ENCODE results near the gene KIF1B. TPM values are rescaled to one million over a fixed set of nuclear protein-coding genes. Genes with fewer than 3 reads are reported as not detected.
A peak's percentile ranks its signal among the peaks of the same experiment; 100 is the strongest.
"Not testable (repeated sequence)": the region's sequence is repeated elsewhere in the genome, so short reads cannot be mapped to it uniquely, and the experiment has no call there.

The KIF1B gene
- total RNA-seq, 6 donors from 2014 or later = 29.4 to 67.1 (median 42.0) TPM

DNA sequence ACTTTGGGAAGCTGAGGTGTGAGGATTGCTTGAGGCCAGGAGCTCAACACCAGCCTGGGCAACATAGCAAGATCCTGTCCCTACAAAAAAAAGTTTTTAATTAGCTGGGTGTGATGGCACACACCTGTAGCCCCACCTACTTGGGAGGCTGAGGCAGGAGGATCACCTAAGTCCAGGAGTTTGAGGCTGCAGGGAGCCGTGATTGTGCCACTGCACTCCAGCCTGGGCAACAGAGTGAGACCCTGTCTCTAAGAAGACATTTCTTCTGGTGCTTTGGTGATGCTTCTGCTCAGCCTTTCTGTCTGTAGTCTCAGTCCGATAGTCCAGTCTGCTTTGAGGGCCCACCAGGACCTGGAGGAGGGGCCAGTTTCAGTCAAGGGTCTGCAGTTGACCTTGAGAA, 196.8 kb downstream of the KIF1B start:
- no peak overlapping the region for H3K4me3 ChIP-seq
- H3K36me3 ChIP-seq = peaks cover 51 to 96% (median 92%) of the 10 kb centered on the region in 4 donors
- no peak overlapping the region for H3K27ac ChIP-seq
- ATAC-seq (ENCODE audit: low FRiP score in 2 of 2) = no peak
- TF ChIP-seq, protein P1, sequence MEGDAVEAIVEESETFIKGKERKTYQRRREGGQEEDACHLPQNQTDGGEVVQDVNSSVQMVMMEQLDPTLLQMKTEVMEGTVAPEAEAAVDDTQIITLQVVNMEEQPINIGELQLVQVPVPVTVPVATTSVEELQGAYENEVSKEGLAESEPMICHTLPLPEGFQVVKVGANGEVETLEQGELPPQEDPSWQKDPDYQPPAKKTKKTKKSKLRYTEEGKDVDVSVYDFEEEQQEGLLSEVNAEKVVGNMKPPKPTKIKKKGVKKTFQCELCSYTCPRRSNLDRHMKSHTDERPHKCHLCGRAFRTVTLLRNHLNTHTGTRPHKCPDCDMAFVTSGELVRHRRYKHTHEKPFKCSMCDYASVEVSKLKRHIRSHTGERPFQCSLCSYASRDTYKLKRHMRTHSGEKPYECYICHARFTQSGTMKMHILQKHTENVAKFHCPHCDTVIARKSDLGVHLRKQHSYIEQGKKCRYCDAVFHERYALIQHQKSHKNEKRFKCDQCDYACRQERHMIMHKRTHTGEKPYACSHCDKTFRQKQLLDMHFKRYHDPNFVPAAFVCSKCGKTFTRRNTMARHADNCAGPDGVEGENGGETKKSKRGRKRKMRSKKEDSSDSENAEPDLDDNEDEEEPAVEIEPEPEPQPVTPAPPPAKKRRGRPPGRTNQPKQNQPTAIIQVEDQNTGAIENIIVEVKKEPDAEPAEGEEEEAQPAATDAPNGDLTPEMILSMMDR (IDR thresholded peaks at IDR 0.05) = no peak
- TF ChIP-seq POLR2A (IDR thresholded peaks at IDR 0.05) (no peak), EP300 (IDR thresholded peaks at IDR 0.05) (no peak), POLR2AphosphoS5 (IDR thresholded peaks at IDR 0.05) (no peak)
- no peaks in the 10 kb centered on the region for H3K4me1 ChIP-seq
- no peak for DNase-seq
- WGBS, 2 donors = 96 to 100% methylated on average over 1 to 2 of the region's 2 CpGs
- H3K27me3 ChIP-seq = no peaks in the 10 kb centered on the region
- no peaks in the 10 kb centered on the region for H3K9me3 ChIP-seq

- peak; percentile 57 to 68 for TF ChIP-seq POLR2AphosphoS5 (IDR thresholded peaks at IDR 0.05)
- TF ChIP-seq EP300 (IDR thresholded peaks at IDR 0.05) = peak in 1 of 4 donors; percentile 48
- peak in 1 of 4 donors; percentile 24 for TF ChIP-seq POLR2A (IDR thresholded peaks at IDR 0.05)
- TF ChIP-seq, protein P1 (IDR thresholded peaks at IDR 0.05) = no peak
- DNase-seq (peak in 1 of 2 donors; percentile 67), ATAC-seq (ENCODE audit: low FRiP score in 2 of 2) (peak; percentile 83 to 87)
- WGBS, 2 donors = 60 to 63% methylated on average over 6 of the region's 6 CpGs
- Histone ChIP-seq H3K4me1 (peaks cover 0 to 10% (median 0%) of the 10 kb centered on the region in 4 donors), H3K9me3 (no peaks in the 10 kb centered on the region), H3K27ac (peak overlapping the region; percentile 57 to 83 (median 72)), H3K36me3 (peaks cover 32 to 95% (median 83%) of the 10 kb centered on the region in 4 donors), H3K4me3 (no peak overlapping the region), H3K27me3 (no peaks in the 10 kb centered on the region)
These were observed 205.0 kb downstream of the KIF1B start for GRCh38 chr1:10415211-10415930.

GRCh38 chr1:10415967-10416366, 205.6 kb downstream of the KIF1B start:
- not testable (repeated sequence) for ATAC-seq (ENCODE audit: low FRiP score in 2 of 2); H3K9me3 ChIP-seq; H3K27me3 ChIP-seq; DNase-seq; H3K4me3 ChIP-seq
- 90 to 96% methylated on average over 1 of the region's 1 CpG for WGBS, 2 donors
- H3K4me1 ChIP-seq = peaks cover 0 to 10% (median 0%) of the 10 kb centered on the region in 4 donors
- peaks cover 32 to 95% (median 84%) of the 10 kb centered on the region in 4 donors for H3K36me3 ChIP-seq
- peak overlapping the region; percentile 57 to 83 (median 72) for H3K27ac ChIP-seq

GRCh38 chr1:10418741-10419140, 208.4 kb downstream of the KIF1B start:
- H3K27me3 ChIP-seq; H3K27ac ChIP-seq; H3K4me3 ChIP-seq; DNase-seq; H3K9me3 ChIP-seq; ATAC-seq (ENCODE audit: low FRiP score in 2 of 2): not testable (repeated sequence)
- Histone ChIP-seq H3K36me3 (peaks cover 22 to 75% (median 59%) of the 10 kb centered on the region in 4 donors), H3K4me1 (peaks cover 0 to 10% (median 0%) of the 10 kb centered on the region in 4 donors)
- 96 to 97% methylated on average over 8 of the region's 8 CpGs for WGBS, 2 donors

DNA sequence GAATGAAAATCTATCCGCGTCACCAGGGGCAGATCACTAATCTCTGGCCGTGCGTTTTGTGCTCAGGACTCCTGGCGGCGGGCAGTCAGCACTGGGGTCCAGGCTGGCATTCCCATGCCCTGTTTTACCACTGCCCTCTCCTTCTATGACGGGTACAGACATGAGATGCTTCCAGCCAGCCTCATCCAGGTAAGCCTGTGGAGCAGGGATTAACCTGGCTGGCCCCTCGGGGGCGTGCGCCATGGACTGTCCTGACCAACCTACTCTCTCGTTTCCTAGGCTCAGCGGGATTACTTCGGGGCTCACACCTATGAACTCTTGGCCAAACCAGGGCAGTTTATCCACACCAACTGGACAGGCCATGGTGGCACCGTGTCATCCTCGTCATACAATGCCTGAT, 209.0 kb downstream of the KIF1B start:
- Histone ChIP-seq H3K4me3 (no peak overlapping the region), H3K4me1 (peaks cover 0 to 6% (median 0%) of the 10 kb centered on the region in 4 donors), H3K36me3 (peaks cover 19 to 71% (median 54%) of the 10 kb centered on the region in 4 donors), H3K27me3 (no peaks in the 10 kb centered on the region), H3K27ac (no peak overlapping the region), H3K9me3 (no peaks in the 10 kb centered on the region)
- ATAC-seq (ENCODE audit: low FRiP score in 2 of 2) = no peak
- peak in 1 of 2 donors; percentile 64 for DNase-seq
- WGBS, 2 donors = 95% methylated on average over 15 of the region's 15 CpGs
- no peak for TF ChIP-seq POLR2A (IDR thresholded peaks at IDR 0.05)
- no peak for TF ChIP-seq POLR2AphosphoS5 (IDR thresholded peaks at IDR 0.05)
- TF ChIP-seq EP300 (IDR thresholded peaks at IDR 0.05) = no peak
- TF ChIP-seq, protein P1 (IDR thresholded peaks at IDR 0.05) = no peak

DNA sequence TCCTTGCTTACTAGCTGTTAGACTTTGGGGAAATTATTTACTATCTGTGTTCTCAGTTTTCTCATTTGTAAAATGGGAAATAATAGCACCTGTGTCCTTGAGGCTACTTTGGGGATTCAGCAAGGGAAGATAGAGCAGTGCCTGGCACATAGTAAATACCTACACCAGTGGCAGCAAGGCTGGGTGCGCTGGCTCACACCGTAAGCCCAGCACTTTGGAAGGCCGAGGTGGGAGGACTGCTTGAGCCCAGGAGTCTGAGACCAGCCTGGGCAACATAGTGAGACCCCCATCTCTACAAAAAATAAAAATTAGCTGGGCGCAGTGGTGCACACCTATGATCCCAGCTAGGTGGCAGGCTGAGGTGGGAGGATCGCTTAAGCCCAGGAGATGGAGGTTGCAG, 211.3 kb downstream of the KIF1B start:
- Histone ChIP-seq H3K27me3 (no peaks in the 10 kb centered on the region), H3K4me1 (no peaks in the 10 kb centered on the region), H3K9me3 (no peaks in the 10 kb centered on the region), H3K36me3 (peaks cover 19 to 50% (median 43%) of the 10 kb centered on the region in 4 donors), H3K27ac (no peak overlapping the region), H3K4me3 (no peak overlapping the region)
- ATAC-seq (ENCODE audit: low FRiP score in 2 of 2) (no peak), DNase-seq (no peak)
- no peak for TF ChIP-seq POLR2A (IDR thresholded peaks at IDR 0.05)
- TF ChIP-seq EP300 (IDR thresholded peaks at IDR 0.05) = no peak
- TF ChIP-seq, protein P1 (IDR thresholded peaks at IDR 0.05) = no peak
- TF ChIP-seq POLR2AphosphoS5 (IDR thresholded peaks at IDR 0.05) = no peak
- 96 to 98% methylated on average over 4 to 5 of the region's 5 CpGs for WGBS, 2 donors

All from upper lobe of left lung (tissue), 6 donors.